HG03159 (cell line): ENCODE measurements around the gene THSD4.

Experiments used
- ATAC-seq: cut with Tn5 transposase; IDR thresholded peaks from one replicate; pipeline ENCODE4 v1.9.1; 2021; ENCODE audit warnings: mild to moderate bottlenecking, moderate library complexity; ENCODE audit not compliant: unreplicated experiment

THSD4 gene

DNA sequence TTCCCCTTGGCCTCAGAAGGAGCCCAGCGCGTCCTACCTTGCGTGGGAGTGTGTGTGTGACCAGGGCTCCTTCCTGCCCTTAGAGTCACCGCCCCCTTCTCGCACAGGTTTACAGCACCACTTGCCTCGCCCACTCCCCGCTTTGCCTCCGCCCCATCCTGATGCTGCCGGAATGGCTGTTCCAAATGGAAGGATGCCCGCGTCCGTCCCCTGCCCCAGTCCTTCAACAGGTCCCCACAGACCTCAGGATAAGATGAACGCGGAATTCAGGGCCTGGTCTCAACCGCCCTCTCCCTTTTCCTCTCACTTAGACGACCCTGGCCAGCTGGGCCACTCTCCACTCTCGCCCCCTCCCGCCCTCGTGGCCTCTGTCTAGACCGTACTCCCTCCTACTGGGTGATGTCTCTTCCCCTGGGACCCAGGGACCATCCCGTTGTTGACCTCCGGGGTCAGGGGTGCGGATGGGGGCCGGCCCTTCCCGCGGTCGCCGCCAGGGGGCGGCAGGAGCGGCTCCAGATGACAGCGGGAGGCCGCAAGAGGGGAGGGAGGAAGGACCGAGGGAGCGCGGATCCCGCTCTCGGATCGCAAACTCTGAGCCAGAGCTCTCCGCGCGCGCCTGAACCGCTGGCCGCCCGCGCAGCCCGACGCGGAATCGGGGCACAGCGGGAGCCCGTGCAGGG is at the start of gene THSD4:
TSS of gene THSD4 (plus strand) at position 585 of the 680 bp plus-strand sequence.
- peak; percentile 84 for ATAC-seq

DNA sequence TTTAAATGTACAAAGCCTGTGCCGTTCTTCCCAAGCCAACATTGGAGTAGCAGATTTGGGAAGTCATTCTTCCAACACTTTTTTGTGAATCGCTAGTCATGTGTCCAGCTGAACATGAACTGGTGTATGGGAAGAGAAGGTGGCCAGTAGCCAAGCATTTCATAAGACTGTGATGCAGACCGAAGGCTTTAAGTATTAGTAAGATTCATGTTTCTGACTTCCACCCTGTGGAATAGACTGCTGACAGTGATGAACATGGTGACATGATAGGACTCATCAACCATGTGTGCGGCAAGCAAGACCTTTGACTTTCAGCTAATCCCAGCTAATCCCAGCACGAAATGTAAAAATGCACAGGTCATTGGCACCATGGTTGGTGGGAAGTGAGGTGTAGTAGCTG is 48.3 kb upstream of the THSD4 start:
- ATAC-seq, result no peak

DNA sequence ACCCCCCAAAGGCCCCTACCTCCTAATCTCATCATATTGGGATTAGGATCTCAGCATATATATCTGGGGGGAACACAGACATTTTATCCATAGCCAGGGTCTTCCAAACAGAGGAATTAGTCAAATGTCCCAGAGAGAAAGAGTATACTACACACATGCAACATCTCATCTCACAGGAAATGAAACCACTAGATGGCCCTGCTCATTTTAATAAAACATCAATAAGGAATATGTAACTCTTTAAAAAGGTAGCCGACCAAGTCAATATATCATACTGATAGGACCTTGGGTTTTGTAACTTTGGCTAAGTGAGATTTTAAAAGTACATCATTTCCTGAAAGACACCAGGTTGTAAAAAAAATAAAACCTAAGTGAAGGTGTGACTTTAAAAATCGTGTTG is 45.6 kb upstream of the THSD4 start:
- ATAC-seq, result no peak

DNA sequence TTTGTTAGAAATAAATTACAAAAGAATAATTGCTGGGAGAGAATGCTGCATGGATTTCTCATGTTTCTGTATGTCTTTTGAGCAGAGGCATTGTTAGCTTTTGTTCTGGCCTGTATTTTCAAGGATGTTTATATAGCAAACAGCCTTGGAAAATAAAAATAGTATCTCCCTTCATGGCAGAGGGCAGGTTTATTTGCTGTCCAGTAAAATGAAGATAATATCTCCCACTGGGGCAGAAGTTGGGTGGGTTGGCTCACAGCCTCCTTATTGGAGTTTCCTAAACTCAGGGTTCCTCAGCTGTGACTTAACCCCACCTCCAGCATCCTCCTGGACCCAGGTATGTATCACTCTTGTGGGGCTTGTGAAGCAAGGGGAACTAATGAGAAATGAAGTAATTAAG is 43.7 kb upstream of the THSD4 start:
- no peak for ATAC-seq

DNA sequence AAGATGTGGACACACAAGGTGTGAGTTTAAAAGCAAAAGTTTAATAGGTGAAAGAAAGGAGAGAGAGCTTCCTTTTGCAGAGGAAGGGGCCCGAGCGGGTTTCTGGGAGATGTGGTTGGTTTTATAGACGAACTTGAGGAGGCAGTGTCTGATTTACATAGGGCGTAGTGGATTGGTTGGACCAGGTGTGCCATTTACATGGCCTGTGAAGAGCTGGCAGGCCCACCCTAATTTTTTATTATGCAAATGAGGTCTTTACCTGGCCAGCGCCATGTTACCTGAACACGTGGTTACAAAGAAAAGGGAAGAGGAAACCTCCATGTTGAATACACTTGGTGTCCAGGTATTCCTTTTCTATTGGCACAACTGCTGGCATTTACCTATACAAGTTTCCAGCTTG is 42.8 kb upstream of the THSD4 start:
- ATAC-seq, result no peak

DNA sequence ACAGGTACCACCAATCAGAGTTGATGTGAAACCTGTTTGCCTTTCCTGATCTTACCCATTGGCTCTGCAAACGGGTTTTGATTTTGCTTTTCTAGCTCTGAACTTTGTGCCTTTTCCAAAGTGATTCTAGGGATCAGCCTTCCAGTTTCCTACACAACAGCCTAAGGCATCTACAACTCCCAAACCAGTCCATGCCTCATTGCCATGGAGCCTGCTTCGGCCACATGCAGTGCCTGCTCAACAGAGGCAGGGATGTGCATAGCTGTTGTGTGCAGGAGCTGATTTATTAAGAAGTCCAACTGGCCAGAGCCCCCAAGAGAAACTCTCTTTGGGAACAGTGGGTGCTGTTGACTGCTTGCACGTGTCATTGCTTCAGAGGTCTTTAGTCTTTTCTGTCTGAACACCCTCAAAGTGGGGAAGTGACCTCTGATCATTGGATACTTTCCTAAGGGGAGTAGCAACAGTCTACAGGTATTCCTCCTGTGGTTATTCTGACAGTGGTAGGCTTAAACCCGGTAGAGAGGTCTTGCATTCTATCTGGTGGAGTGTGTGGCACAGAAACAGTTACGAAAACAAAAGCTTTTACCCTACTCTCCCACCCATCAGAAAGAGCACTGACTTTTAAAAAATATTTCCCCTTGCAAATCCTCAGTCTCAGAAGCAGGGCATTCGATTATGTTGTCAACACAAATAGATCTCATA is 36.6 kb upstream of the THSD4 start:
- ATAC-seq, result no peak

DNA sequence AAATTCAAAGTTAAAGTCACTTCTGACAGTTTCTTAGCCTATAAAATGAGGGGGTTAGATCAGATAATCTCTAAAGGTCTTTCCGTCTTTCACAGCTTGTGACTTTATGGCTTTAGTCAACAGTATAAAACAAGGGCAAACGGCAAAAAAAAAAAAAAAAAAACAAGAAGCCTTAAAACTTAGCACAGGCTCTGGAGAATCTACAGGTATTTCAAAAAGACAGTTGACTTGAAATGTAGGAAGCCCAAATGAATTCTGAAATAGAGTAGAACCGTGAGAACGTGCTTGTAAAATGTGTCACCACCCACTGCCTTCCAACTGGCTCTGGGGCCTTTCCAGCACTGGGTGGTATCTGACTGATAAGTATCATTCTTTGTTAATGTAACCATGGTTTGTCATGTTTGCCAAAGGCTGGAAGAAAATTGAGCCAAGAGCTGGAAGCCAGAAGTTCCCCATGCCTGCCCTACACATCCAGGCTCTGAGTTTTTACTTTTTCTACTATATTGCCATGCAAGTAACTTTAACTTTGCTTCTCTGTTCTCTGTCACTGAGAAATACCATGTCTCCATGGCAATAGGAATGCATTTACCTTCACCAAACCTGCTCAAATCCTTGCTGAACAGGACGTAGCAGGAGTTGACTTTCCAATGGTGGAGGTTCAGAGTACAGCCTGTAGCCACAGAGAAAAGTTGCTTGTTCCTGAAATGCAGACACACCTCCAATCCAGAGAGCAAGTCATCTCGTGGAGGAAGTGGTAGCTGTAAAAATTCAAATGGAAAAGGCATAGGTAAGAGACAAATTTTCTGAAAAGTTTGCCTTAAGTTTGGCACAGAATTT is 35.8 kb upstream of the THSD4 start:
- no peak for ATAC-seq

DNA sequence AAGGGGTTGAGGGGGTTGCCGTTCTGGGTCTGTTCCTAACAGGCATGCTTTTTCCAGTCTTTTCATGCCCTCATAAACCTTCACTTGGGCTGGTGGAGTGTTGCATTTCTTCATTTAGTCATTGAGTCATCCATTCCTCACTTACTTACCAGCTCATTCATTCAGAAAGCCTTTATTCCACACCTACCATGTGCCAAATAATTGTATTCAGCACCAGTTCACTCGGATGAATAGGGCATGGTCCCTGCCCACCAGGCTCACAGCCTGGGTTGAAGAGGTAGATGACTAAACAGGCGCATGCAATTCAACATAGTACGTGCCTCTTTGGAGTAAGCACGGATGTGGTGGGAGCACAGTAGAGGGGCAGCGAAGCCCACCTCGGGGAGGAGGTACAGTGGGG is 35.1 kb upstream of the THSD4 start:
- ATAC-seq, result no peak

DNA sequence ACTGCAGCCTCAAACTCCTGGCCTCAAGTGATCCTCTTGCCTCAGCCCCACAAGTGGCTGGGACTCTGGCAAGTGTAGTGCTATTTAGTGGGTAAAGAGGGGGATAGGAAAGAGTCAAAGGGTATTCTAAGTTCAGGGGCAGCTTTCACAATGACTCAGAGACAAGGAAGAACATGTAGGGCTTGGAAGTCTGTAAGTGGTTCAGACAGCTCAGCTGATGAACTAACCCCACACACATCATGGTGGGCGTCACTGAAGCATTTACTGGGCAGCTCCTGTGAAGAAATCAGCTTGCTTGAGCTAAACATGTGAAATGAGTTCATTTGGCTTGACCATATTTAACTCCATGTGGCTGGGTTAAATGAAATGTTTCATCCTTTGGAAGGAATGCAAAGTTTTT is 34.6 kb upstream of the THSD4 start:
- ATAC-seq, result no peak

DNA sequence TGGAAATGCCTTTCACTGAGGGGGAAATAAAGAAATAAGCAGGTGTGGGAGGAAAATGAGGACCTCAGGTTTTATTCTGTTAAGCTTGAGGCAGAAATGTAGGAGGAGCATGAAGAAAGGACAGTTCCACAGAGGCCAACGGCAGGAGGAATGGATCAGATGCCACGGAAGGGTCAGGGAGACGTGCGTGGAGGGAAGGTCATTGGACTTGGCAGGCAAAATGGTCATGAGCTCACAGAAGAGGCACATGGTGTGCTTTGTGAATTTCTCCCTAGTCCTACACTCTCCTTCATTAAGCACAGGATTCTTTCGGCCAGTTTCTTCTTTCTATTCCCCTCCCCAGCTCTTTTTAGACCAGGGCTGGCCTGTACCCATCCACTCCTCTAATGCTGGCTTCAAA is 32.5 kb upstream of the THSD4 start:
- no peak for ATAC-seq

DNA sequence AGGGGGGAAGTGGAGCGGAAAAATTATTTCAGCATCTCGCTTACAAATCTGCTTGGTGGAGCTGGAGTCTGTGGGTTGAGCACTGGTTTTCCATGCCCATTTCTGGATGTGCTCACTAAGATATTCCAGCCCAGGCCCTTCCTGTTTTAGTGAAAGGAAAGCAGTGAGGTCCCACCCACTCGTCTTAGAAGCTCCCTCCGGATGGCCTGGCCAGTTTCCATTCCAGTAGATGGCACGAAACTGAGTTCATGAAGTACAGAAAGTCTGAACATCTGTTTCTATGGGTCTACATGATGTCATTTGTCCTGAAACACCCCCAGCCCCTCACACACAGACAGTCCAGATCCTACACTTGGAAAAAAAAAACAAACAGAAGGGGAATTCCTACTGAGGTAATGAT is 31.9 kb upstream of the THSD4 start:
- ATAC-seq, result no peak

DNA sequence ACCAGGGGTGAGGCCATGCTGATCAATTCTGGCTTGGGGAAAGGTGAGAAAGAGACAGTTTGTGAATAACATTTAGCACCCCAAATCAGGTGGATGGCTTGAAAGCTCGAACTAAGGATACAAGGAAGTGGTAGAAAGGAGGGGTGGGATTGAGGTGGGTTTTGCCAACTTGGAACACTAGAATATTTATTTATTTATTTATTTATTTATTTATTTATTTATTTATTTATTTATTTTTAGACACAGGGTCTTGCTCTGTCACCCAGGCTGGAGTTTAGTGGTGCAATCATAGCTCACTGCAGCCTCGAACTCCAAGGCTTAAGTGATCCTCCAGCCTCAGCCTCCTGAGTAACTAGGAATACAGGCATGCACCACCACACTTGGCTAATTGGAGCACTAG is 31.0 kb upstream of the THSD4 start:
- no peak for ATAC-seq

DNA sequence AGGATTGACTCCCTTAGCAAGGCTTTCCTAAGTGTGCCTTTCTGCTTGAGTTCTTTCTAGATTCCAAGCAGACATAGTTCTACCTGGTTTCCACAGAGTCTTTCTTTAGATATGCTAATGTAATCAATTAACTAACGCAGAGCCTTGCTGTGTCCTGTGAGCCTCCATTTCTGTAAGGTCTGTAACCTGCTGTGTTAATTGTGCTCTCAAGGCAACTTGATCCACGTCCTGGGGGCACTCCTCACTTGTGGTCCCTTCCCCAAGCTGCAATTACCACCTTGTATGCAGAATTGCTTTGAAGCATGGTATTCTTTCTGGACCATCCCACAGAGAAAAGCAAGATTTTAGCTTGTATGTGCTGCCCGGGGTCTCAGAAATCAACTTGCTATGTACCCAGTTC is 29.5 kb upstream of the THSD4 start:
- no peak for ATAC-seq

DNA sequence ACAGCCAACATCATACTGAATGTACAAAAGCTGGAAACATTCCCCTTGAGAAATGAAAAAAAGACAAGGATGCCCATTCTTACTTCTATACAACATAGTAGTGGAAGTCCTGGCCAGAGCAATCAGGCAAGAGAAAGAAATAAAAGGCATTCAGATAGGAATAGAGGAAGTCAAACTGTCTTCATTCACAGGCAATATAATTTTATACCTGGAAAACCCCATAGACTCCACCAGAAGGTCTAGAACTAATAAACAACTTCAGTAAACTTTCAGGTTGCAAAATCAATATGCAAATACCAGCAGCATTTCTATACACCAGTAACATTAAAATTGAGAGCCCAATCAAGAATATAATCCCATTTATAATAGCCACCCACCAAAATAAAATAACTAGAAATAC is 27.1 kb upstream of the THSD4 start:
- no peak for ATAC-seq

DNA sequence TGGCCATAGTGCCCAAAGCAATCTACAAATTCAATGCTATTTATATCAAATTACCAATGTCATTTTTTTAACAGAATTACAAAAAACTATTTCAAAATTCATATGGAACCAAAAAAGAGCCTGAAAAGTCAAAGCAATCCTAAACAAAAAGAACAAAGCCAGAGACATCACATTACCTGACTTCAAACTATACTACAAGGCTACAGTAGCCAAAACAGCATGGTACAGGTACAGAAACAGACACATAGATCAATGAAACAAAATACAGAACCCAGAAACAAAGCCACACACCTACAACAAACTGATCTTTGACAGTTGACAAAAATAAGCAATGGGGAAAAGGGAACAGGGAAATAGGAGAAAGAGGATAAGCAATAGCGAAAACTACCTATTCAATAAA is 26.6 kb upstream of the THSD4 start:
- ATAC-seq, result no peak

DNA sequence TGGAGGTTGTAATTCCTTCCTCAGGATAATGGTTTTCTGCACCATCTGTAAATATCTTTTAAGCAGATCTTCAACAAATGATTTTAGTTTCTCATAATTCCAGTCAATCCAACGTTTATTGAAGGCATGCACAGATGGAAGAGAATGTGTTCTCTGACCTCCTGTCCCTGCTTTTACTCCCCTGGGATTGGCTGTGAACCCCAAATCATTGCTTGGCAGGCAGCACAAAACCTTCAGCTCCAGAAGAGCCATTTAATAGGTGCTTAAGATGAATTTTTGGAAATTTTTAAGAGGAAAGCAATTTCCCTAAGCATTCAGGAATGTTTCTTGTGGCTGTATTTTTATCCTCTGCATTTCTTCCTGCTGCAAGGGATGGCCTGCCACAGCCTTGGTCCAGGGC is 25.5 kb upstream of the THSD4 start:
- ATAC-seq, result no peak

DNA sequence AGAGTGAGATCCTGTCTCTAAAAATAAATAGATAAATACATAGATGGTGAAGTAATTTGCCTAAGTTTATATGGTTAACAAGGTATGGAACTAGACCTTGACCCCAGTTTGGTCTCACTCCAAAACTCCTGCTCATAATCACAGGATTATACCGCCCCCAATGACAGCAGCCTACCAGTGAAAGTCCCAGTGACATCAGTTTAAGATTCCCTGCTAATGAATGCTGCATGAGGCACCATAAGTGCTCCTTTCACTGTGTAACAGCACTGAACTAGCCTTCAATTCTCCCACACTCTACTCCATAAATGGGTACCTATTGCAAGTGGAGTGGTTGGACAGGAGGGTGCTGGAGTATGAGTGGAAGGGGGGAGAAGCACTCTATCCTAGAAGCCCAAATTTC is 23.7 kb upstream of the THSD4 start:
- no peak for ATAC-seq

DNA sequence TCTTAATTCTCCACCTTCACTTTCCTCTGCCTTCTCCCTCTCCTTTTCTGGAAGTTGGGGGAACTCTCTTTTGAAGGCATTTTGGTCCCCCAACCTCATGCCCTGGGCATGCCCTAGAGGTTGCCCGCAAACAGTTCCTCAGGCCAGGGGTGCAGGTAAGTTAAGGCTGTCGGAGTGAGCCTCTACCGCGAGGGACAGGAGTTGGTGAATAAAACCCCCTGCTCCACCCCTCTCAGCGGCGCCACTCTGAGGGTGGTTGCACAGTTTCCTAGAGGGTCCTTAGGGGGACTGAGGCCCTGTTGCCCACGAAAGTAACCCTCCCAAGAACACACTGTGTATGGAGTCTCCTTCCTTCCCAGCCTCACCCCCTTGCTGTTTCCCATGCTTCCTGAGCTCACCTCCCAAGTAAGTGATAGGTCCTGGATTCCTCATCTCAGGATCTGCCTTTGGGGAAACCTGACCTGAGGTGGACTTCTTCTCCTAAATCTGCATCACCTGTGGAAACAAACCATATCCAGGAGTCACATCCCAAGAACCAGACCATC is 23.1 kb upstream of the THSD4 start:
- no peak for ATAC-seq

DNA sequence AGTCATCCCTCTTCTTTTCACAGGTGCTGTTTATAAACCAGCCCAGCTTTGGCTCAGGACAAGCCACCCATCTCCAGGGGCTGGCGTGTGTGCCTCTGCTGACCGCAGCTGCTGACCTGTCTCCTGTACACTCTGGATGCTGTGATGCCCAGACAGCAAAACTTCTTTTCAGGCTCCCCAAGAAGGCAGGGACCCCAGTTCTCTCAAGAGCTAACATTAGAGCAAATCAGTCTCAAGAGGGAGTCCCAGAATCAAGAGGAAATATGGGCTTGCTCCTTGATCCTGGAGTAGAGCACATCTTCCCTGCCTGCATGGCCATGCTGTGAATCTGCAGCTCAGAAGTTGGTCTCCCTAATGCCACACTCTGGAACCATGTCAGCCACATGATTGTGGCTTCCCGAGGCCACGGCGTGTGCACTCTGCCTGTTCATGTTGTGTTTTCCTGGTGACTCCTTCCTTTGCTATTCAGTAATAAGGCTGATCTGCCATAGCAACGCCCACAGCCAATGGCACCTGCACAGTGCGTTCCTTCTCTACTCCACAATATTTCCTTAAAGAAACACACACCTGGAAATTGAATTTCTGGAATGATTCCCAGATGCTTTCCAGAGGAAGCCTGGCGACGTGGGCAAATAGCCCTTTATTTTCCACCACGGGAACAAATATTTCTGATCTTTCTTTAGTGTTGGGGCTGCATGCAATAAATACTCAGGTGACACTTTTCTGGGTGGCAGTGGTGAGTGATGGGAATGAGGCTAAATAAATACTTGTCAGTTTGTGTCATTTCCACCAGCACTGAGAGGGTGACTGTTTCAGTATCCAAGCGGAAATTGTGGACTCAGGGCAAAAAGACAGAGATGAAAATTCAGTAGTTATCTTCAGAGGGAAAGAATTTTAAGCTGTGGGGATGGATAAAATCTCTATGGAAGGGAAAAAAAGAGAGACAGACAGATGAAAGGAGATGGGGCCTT is 21.9 kb upstream of the THSD4 start:
- ATAC-seq, result no peak

DNA sequence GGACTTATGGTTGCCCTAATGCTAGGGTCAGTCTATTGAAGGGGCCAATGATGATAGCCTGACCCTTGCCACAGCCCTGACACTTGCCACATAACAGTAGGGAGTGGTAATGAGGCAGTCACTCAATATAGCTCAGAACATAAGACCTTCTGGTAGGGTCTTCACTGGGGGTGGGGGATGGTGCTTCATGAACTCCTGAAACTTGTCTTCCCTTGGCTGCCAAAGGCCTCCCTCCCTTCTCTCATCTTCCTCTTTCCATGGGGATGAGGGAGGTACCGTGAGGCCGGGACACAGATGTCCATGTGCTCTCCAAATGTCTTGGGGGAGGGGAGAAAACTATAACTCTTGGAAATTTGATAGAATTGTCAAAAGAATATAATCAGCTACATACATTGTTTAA is 21.1 kb upstream of the THSD4 start:
- ATAC-seq, result no peak

DNA sequence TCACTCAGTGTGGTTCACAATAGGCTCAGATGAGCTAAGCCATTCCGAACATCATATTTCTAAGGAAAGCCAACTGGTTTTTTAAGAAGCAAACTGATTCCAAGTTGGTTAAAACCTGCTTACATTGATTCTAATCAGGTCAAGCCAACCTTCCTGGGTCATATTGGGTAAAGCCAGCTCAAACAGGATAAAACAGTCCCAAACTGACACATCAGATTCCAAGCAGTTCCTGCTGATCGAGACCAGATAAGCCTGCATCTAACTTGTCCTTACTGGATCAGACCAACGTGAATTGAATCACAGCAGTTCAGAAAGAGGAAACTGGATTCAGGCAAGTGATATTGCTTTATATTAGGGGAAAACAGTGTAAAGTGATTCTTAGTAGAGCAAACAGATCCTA is 18.6 kb upstream of the THSD4 start:
- ATAC-seq, result no peak
